ENCODE results near the gene CDH18.

CDH18 gene

GRCh38 chr5:19770396-19770795 lies 217.6 kb downstream of the CDH18 start:
- DNase-seq (no peak), ATAC-seq (no peak)
- Mint-ChIP-seq H3K27me3 (no peaks in the 10 kb centered on the region), H3K4me1 (no peaks in the 10 kb centered on the region), H3K36me3 (ENCODE audit: low read depth) (no peaks in the 10 kb centered on the region), H3K4me3 (no peak overlapping the region), H3K27ac (no peak overlapping the region), H3K9me3 (peaks cover 23% of the 10 kb centered on the region)

GRCh38 chr5:19767987-19768386 lies 220.0 kb downstream of the CDH18 start:
- Mint-ChIP-seq H3K27me3 (no peaks in the 10 kb centered on the region), H3K27ac (no peak overlapping the region), H3K4me3 (no peak overlapping the region), H3K36me3 (ENCODE audit: low read depth) (no peaks in the 10 kb centered on the region), H3K4me1 (no peaks in the 10 kb centered on the region), H3K9me3 (peaks cover 31% of the 10 kb centered on the region)
- ATAC-seq: no peak
- DNase-seq: no peak

- Mint-ChIP-seq H3K9me3 (peaks cover 5% of the 10 kb centered on the region), H3K27me3 (no peaks in the 10 kb centered on the region), H3K36me3 (ENCODE audit: low read depth) (no peaks in the 10 kb centered on the region), H3K27ac (no peak overlapping the region), H3K4me1 (no peaks in the 10 kb centered on the region), H3K4me3 (no peak overlapping the region)
- DNase-seq: no peak
- no peak for ATAC-seq
These were observed 234.4 kb downstream of the CDH18 start for GRCh38 chr5:19753579-19753978.

GRCh38 chr5:19751326-19751725 lies 236.7 kb downstream of the CDH18 start:
- H3K4me3 Mint-ChIP-seq: no peak overlapping the region
- ATAC-seq: no peak
- no peak overlapping the region for H3K27ac Mint-ChIP-seq
- no peaks in the 10 kb centered on the region for H3K27me3 Mint-ChIP-seq
- H3K9me3 Mint-ChIP-seq: peaks cover 9% of the 10 kb centered on the region
- H3K4me1 Mint-ChIP-seq: no peaks in the 10 kb centered on the region
- H3K36me3 Mint-ChIP-seq (ENCODE audit: low read depth): no peaks in the 10 kb centered on the region
- DNase-seq: no peak

GRCh38 chr5:19745247-19745646 lies 242.8 kb downstream of the CDH18 start:
- Mint-ChIP-seq H3K4me3 (no peak overlapping the region), H3K36me3 (ENCODE audit: low read depth) (no peaks in the 10 kb centered on the region), H3K27ac (no peak overlapping the region), H3K9me3 (peaks cover 16% of the 10 kb centered on the region), H3K27me3 (no peaks in the 10 kb centered on the region), H3K4me1 (no peaks in the 10 kb centered on the region)
- ATAC-seq (no peak), DNase-seq (no peak)

- no peak overlapping the region for H3K4me3 Mint-ChIP-seq
- H3K36me3 Mint-ChIP-seq (ENCODE audit: low read depth): no peaks in the 10 kb centered on the region
- H3K27me3 Mint-ChIP-seq: no peaks in the 10 kb centered on the region
- no peaks in the 10 kb centered on the region for H3K4me1 Mint-ChIP-seq
- peaks cover 3% of the 10 kb centered on the region for H3K9me3 Mint-ChIP-seq
- no peak for ATAC-seq
- DNase-seq: no peak
- H3K27ac Mint-ChIP-seq: no peak overlapping the region
These were observed 248.3 kb downstream of the CDH18 start for GRCh38 chr5:19739671-19740070.

- no peak overlapping the region for H3K27ac Mint-ChIP-seq
- no peaks in the 10 kb centered on the region for H3K36me3 Mint-ChIP-seq (ENCODE audit: low read depth)
- H3K4me3 Mint-ChIP-seq: no peak overlapping the region
- ATAC-seq (no peak), DNase-seq (no peak)
- no peaks in the 10 kb centered on the region for H3K4me1 Mint-ChIP-seq
- peaks cover 2% of the 10 kb centered on the region for H3K9me3 Mint-ChIP-seq
- no peaks in the 10 kb centered on the region for H3K27me3 Mint-ChIP-seq
These were observed 253.2 kb downstream of the CDH18 start for GRCh38 chr5:19734776-19735175.

- Mint-ChIP-seq H3K4me1 (no peaks in the 10 kb centered on the region), H3K36me3 (ENCODE audit: low read depth) (no peaks in the 10 kb centered on the region), H3K4me3 (no peak overlapping the region), H3K27me3 (no peaks in the 10 kb centered on the region), H3K9me3 (peaks cover 5% of the 10 kb centered on the region), H3K27ac (no peak overlapping the region)
- ATAC-seq (no peak), DNase-seq (no peak)
These were observed 254.1 kb downstream of the CDH18 start for GRCh38 chr5:19733612-19734495.

- ATAC-seq (no peak), DNase-seq (no peak)
- H3K36me3 Mint-ChIP-seq (ENCODE audit: low read depth): no peaks in the 10 kb centered on the region
- H3K4me1 Mint-ChIP-seq: no peaks in the 10 kb centered on the region
- H3K9me3 Mint-ChIP-seq: peaks cover 11% of the 10 kb centered on the region
- H3K4me3 Mint-ChIP-seq: no peak overlapping the region
- no peaks in the 10 kb centered on the region for H3K27me3 Mint-ChIP-seq
- H3K27ac Mint-ChIP-seq: no peak overlapping the region
These were observed 259.4 kb downstream of the CDH18 start for GRCh38 chr5:19728571-19728970.

- no peak overlapping the region for H3K4me3 Mint-ChIP-seq
- DNase-seq: no peak
- no peaks in the 10 kb centered on the region for H3K4me1 Mint-ChIP-seq
- no peaks in the 10 kb centered on the region for H3K9me3 Mint-ChIP-seq
- no peaks in the 10 kb centered on the region for H3K27me3 Mint-ChIP-seq
- no peaks in the 10 kb centered on the region for H3K36me3 Mint-ChIP-seq (ENCODE audit: low read depth)
- ATAC-seq: no peak
- H3K27ac Mint-ChIP-seq: no peak overlapping the region
These were observed 268.9 kb downstream of the CDH18 start for GRCh38 chr5:19719109-19719508.

GRCh38 chr5:19713740-19714139 lies 274.3 kb downstream of the CDH18 start:
- Mint-ChIP-seq H3K36me3 (ENCODE audit: low read depth) (no peaks in the 10 kb centered on the region), H3K9me3 (peaks cover 6% of the 10 kb centered on the region), H3K27me3 (no peaks in the 10 kb centered on the region), H3K4me3 (no peak overlapping the region), H3K4me1 (no peaks in the 10 kb centered on the region), H3K27ac (no peak overlapping the region)
- no peak for DNase-seq
- ATAC-seq: no peak

GRCh38 chr5:19709403-19709802 lies 278.6 kb downstream of the CDH18 start:
- ATAC-seq (no peak), DNase-seq (no peak)
- no peak overlapping the region for H3K4me3 Mint-ChIP-seq
- H3K4me1 Mint-ChIP-seq: no peaks in the 10 kb centered on the region
- H3K27me3 Mint-ChIP-seq: no peaks in the 10 kb centered on the region
- no peaks in the 10 kb centered on the region for H3K36me3 Mint-ChIP-seq (ENCODE audit: low read depth)
- no peak overlapping the region for H3K27ac Mint-ChIP-seq
- H3K9me3 Mint-ChIP-seq: peaks cover 6% of the 10 kb centered on the region

- H3K27me3 Mint-ChIP-seq: no peaks in the 10 kb centered on the region
- no peaks in the 10 kb centered on the region for H3K36me3 Mint-ChIP-seq (ENCODE audit: low read depth)
- ATAC-seq: no peak
- H3K4me3 Mint-ChIP-seq: no peak overlapping the region
- peaks cover 6% of the 10 kb centered on the region for H3K9me3 Mint-ChIP-seq
- DNase-seq: no peak
- H3K4me1 Mint-ChIP-seq: no peaks in the 10 kb centered on the region
- no peak overlapping the region for H3K27ac Mint-ChIP-seq
These were observed 281.2 kb downstream of the CDH18 start for GRCh38 chr5:19706776-19707175.

- Mint-ChIP-seq H3K4me3 (no peak overlapping the region), H3K4me1 (no peaks in the 10 kb centered on the region), H3K27ac (no peak overlapping the region), H3K27me3 (no peaks in the 10 kb centered on the region), H3K36me3 (ENCODE audit: low read depth) (no peaks in the 10 kb centered on the region), H3K9me3 (peaks cover 4% of the 10 kb centered on the region)
- DNase-seq (no peak), ATAC-seq (no peak)
These were observed 286.3 kb downstream of the CDH18 start for GRCh38 chr5:19701731-19702130.

GRCh38 chr5:19694949-19695611 lies 292.9 kb downstream of the CDH18 start:
- DNase-seq (no peak), ATAC-seq (no peak)
- peaks cover 5% of the 10 kb centered on the region for H3K9me3 Mint-ChIP-seq
- H3K4me3 Mint-ChIP-seq: no peak overlapping the region
- no peak overlapping the region for H3K27ac Mint-ChIP-seq
- no peaks in the 10 kb centered on the region for H3K4me1 Mint-ChIP-seq
- H3K36me3 Mint-ChIP-seq (ENCODE audit: low read depth): no peaks in the 10 kb centered on the region
- no peaks in the 10 kb centered on the region for H3K27me3 Mint-ChIP-seq

Data from activated naive CD8-positive, alpha-beta T cell treated with anti-CD3 and anti-CD28 coated beads, Interleukin-2, amount 50 U/mL, for 24 hours (primary cell).